HG02623 (cell line): ENCODE data around the gene ZSCAN10.

Experiments used
- ATAC-seq: cut with Tn5 transposase; IDR thresholded peaks from one replicate; pipeline ENCODE4 v1.9.1; 2021; ENCODE audit warnings: moderate library complexity; ENCODE audit not compliant: unreplicated experiment

Gene ZSCAN10

DNA sequence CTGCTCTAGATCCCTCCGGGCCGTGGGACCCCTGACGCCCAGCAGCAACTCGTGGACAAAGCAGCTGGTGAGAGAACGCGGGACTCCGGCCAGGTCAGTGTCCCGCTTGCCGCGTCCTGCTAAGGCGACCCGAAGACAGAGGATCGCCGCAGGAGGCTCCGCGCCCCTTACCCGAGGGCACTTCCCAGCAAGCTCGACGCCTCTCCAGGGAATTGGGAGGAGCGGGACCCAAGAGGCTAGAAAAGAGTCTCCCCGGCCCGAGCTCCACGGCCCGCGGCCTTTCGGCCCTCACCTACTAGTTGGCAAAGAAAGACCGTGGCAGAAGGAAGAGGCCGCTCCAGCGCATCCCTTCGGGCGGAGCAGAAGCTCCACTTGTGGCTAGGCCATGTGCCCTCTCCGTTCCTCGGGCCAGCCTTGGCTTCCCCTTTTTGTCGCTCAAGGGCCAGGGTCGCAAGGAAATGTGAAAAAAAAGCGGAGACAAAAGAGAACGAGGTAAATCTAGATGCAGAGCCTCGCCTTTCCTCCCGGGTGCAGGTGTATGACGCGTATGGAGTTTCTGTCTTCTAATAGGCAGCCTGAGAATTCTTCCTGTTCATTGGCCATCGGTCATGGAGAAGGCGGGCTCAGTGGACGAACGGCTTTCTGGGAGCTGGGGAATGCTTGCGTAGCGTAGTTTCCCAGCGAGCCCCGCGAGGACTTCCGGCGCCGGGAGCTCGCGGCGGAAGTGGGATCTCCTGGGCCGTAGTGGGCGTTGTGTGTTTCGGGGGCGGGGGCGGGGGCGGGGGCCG lies 35.4 kb upstream of the ZSCAN10 start, which contains the start of gene ZNF213:
TSS of gene ZNF213 (plus strand) at position 692 of the 788 bp plus-strand sequence. CDS start 2,252 bp downstream, outside the sequence.
- ATAC-seq, result peak; percentile 86

DNA sequence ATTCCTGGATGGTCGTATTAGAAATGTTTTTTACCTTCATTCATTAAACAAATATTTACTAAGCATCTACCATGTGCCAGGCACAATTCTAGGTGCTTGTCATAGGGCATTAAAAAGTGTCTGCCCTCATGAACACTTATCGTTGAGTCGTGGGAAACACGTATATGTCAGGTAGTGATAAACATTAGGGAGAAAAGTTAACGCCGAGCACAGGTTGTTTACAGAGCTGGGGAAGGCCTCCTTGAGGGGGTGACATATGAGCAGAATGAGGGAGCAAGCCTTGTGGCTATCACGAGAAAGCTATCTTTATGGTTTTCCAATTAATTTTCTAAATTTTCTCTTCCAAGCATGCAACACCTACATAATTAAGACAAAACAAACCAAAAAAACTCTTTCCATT lies 34.8 kb upstream of the ZSCAN10 start:
- no peak for ATAC-seq

DNA sequence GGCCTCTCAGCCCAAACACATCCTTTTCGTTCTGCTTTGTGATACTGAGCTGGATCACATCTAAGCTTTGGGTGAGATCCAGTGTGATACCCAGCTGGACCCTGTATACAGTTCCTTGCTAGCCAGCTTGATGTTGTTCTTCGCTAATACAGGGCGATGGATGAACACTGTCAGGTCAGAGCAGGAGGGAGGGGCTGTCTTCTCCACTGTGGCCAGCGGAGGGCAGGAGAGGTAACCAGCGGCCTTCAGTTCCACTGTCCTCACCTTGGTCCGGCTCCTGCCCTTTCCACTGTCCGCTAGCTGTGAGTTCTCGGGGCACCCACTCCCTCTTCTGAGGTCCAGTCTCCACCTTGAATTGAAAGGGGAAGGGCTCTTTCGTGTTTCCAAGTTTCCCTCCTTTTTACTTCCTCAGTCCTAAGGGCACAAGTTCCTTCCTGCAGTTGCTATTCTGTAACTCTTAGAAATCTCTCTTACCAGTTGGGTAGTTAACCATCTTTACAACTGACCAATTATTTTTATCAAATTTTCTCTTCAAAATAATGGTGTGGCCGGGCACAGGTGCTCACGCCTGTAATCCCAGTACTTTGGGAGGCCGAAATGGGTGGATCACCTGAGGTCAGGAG lies 32.8 kb upstream of the ZSCAN10 start:
- no peak for ATAC-seq

DNA sequence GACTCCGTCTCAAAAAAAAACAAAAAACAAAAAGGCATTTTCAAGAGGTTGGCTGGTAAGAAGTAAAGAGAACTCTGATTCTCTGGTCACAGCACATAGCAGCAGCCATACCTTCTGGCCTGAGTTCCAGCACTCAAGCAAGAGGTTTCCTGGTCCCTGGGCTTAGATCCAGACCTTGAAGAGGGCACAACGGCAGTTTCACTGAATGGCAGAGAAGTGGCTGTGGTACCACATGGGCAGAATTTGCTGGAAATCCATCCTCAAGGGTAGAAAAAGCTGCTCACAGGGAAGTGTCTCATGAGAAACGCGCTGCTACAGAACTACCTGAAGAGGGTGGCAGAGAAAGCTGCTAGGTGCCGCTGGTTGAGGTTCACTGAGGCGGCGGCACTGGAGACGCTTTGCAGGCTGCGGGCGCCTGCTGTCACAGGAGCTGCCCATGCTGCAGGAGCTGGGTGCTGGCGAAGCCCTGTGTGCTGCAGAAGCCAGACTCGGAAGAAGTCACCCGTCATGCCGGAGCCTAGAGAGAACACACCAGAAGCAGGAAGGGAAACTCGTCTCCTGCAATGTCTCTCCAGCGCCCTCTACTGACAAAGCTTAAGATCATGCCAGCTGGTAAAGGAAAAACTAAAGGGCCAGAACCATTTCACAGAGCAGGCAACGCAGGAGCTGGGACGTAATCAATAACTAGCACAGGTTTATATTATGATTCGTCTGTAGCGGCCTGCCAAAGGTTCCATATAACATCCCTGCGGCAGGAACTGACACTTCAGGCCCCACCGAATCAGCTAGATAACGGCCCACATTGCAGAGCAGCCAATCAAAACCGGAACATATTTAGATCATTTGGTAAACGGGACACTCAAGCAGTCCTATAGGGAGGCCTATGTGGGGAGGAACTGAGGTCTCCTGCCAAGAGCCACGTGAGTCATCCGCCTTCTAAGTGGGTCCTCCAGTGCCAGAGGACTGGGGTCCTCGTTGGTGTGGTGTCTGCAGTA lies 30.3 kb upstream of the ZSCAN10 start:
- ATAC-seq, result no peak

GRCh38 chr16:3127745-3128144 lies 28.7 kb upstream of the ZSCAN10 start:
- no peak for ATAC-seq

- ATAC-seq, result peak; percentile 80
Measured at GRCh38 chr16:3123986-3124886, 25.1 kb upstream of the ZSCAN10 start.

DNA sequence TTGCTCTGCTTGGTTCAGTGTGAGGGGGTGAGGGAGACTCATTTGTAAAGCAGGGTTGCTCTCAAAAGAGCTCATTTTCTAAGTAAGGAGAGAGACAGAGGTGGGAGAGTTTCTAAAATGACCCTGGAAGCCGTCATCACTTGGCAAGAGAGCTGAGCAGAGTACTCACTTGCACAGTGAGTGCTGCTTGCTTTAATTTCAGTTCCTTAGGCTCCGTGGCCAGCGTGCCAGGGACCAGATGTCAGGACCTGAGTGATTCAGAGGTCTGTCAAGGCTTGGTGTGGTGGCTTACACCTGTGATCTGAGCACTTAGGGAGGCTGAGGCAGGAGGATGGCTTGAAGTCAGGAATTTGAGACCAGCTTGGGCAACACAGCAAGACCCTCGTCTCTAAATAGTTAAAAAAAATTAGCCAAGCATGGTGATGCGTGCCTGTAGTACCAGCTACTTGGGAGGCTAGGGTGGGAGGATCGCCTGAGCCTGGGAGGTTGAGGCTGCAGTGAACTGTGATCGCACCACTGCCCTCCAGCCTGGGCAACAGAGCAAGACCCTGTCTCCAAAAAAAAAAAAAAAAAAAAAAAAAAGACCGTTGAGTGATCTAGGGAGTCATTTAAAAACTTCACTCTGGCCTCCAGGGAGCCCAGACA lies 24.0 kb upstream of the ZSCAN10 start:
- ATAC-seq, result no peak

DNA sequence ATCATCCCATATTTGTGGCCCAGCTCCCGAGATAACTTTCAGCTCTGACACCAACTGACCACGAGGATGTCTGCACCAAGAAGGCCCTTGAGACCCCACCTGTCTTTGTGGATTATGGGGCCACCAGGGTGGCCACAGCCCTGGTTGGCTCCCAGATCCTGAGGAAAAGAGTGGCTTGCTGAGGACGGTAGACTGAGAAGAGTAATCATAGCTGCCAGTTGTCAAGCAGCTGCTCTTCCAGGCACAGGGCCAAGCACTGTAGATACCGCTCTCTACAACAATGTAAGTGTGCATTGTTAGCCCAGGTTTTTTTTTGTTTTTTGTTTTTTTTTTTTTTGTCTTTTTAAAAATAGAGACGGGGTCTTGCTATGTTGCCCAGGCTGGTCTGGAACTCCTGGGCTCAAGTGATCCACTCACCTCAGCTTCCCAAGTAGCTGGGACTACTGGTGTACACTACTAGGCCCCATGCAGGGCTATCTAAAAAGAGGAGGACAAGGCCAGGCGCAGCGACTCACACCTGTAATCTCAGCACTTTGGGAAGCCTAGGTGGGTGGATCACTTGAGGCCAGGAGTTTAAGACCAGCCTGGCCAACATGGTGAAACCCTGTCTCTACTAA lies 22.9 kb upstream of the ZSCAN10 start:
- no peak for ATAC-seq

GRCh38 chr16:3120435-3120834 lies 21.3 kb upstream of the ZSCAN10 start:
- ATAC-seq, result no peak

DNA sequence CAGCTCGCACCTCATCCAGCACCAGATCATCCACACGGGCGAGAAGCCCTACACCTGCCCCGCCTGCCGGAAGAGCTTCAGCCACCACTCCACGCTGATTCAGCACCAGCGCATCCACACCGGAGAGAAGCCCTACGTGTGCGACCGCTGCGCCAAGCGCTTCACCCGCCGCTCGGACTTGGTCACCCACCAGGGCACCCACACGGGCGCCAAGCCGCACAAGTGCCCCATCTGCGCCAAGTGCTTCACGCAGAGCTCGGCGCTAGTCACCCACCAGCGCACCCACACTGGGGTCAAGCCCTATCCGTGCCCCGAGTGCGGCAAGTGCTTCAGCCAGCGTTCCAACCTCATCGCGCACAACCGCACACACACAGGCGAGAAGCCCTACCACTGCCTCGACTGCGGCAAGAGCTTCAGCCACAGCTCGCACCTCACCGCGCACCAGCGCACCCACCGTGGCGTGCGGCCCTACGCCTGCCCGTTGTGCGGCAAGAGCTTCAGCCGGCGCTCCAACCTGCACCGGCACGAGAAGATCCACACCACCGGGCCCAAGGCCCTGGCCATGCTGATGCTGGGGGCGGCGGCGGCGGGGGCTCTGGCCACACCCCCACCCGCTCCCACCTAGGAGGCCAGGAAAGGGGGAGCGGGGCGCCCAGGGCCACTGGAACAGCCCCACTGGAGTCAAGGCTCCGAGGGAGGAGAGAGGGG lies 20.8 kb upstream of the ZSCAN10 start:
- ATAC-seq, result no peak

GRCh38 chr16:3119286-3119685 lies 20.2 kb upstream of the ZSCAN10 start:
- ATAC-seq, result no peak

- no peak for ATAC-seq
Measured at GRCh38 chr16:3118846-3119245, 19.8 kb upstream of the ZSCAN10 start.

GRCh38 chr16:3118204-3118790 lies 19.2 kb upstream of the ZSCAN10 start:
- ATAC-seq, result no peak

DNA sequence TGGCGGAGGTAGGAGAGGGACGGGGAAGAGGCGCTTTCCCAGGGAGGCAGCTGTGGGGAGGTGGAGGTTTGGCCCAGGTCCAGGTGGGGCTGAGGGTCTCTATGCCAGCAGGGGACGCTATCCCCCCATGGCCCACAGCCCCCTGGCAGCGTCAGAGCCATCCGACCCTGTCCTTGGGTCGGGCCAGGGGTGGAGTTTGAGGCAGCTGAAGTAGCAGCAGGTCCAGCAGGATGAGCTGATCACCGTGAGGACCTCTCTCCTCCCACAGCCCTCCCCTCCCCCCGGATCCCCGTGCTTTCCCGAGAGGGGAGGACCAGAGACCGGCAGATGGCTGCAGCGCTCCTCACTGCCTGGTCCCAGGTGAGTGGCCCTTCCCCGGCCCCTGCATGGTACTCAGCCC lies 16.5 kb upstream of the ZSCAN10 start:
- no peak for ATAC-seq

GRCh38 chr16:3115003-3115402 lies 15.9 kb upstream of the ZSCAN10 start:
- ATAC-seq, result no peak

DNA sequence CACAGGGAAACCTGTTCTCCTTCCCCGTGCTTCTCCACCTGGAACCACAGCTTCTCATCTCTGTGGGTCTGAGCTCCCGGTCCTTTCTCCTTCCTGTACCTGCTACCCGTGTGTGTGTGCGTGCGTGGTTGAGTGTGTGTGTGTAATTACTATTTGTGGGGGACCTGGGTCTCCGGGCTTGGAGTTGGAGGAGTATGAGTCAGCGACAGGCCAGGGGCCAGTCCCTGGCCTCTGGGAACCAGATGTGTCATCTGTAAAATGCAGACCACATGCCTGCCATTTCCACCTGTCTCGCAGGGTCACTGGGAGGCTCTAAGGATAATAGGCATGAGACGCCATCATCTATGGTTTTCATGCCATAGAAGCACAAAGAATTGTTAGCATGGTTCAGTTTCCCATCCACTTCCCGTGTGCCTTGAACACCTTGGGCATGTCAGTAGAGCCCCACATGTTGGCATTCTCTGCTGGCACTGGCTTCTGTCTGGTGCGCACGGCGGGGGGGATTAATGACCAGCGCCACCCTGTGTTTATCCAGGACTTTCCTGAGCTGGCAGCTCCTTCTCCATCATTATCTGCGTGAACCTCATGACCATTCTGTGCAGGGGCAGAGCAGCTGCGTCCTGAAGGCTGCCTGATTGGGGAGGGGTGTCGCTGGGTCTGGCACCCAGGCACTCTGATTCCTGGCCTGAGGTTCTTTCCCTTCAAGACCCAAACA lies 14.8 kb upstream of the ZSCAN10 start:
- ATAC-seq, result no peak

DNA sequence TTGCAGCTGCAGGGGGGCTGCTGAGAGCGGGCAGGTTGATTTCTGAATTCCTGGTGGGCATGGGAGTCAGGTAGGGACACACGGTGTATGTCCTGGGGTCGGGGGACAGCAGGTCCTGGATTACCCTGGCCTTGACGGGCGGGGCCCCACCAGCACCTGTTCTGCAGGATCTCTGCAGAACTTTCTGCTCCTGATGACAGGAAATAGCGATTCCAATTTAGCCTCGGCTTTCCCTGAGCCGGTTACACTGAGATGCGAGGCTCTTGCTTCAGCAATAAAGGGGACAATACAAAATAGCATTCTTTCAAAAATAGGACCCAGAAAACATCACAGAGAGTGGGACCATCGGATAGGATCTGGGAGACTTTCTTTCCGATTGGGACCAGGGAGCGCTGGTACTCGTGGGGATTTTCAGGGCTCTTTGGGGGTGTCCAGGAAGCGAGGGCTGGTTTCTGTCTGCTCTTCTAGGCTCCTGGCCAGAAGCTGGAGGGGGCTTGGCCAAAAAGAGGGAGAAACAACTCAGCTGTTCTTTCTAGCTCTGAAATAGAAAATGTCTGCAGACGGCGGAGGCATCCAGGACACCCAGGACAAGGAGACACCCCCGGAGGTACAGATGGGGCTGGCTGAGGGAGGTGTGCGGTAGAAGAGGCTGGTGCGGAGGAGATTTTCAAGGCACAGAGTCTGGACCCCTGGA lies 13.9 kb upstream of the ZSCAN10 start:
- no peak for ATAC-seq
